Measurements from ENCODE around the gene ASTN1.
A peak's percentile ranks its signal among the peaks of the same experiment; 100 is the strongest.

The ASTN1 gene

GRCh38 chr1:176998183-176998795 is 166.2 kb downstream of the ASTN1 start:
- no peak for TF ChIP-seq CTCF (conservative IDR thresholded peaks at IDR 0.05; ENCODE audit: low read depth, low read length)
- no peak for DNase-seq (ENCODE audit: low read depth)
- no peak overlapping the region for H3K4me3 ChIP-seq (ENCODE audit: low read length)

- TF ChIP-seq CTCF (conservative IDR thresholded peaks at IDR 0.05; ENCODE audit: low read depth, low read length): no peak
- DNase-seq (ENCODE audit: low read depth): peak; percentile 43
- no peak overlapping the region for H3K4me3 ChIP-seq (ENCODE audit: low read length)
These were observed 167.9 kb downstream of the ASTN1 start for GRCh38 chr1:176996456-176997090.

- no peak for DNase-seq (ENCODE audit: low read depth)
These were observed 169.4 kb downstream of the ASTN1 start for GRCh38 chr1:176994931-176995596.

GRCh38 chr1:176993587-176993986 is 170.9 kb downstream of the ASTN1 start:
- TF ChIP-seq CTCF (conservative IDR thresholded peaks at IDR 0.05; ENCODE audit: low read depth, low read length): no peak
- DNase-seq (ENCODE audit: low read depth): no peak
- no peak overlapping the region for H3K4me3 ChIP-seq (ENCODE audit: low read length)

More at GRCh38 chr1:176994931-176995596, 169.4 kb downstream of the ASTN1 start:
- H3K4me3 ChIP-seq (ENCODE audit: low read length): no peak overlapping the region
- no peak for TF ChIP-seq CTCF (conservative IDR thresholded peaks at IDR 0.05; ENCODE audit: low read depth, low read length)

- no peak for TF ChIP-seq CTCF (conservative IDR thresholded peaks at IDR 0.05; ENCODE audit: low read depth, low read length)
- no peak for DNase-seq (ENCODE audit: low read depth)
- H3K4me3 ChIP-seq (ENCODE audit: low read length): no peak overlapping the region
These were observed 174.8 kb downstream of the ASTN1 start for GRCh38 chr1:176989754-176990153.

GRCh38 chr1:176989023-176989422 is 175.5 kb downstream of the ASTN1 start:
- TF ChIP-seq CTCF (conservative IDR thresholded peaks at IDR 0.05; ENCODE audit: low read depth, low read length): no peak
- no peak overlapping the region for H3K4me3 ChIP-seq (ENCODE audit: low read length)
- peak; percentile 65 for DNase-seq (ENCODE audit: low read depth)
